Thyroid gland (tissue), 4 donors: ENCODE results near the gene SLC51A. TPM values are rescaled to one million over a fixed set of nuclear protein-coding genes. Genes with fewer than 3 reads are reported as not detected.

Experiments
- DNase-seq, 2 donors: peaks; one replicate each; pipeline ENCODE4 v3.0.0-alpha.2; 2019
- H3K27ac ChIP-seq, 3 donors: fragments of 200-600 bp; sonication (generic); 1 replicate in 2 of 3; 2 replicates in 1 of 3; pipeline ENCODE4 v1.5.1; 2016 to 2019; ENCODE audit warnings: mild to moderate bottlenecking in 1 of 3, moderate library complexity in 1 of 3
- H3K27me3 ChIP-seq: fragments of 200-600 bp; sonication (generic); one replicate; pipeline ENCODE4 v1.5.1; 2019
- H3K36me3 ChIP-seq, 2 donors: fragments of 200-600 bp; sonication (generic); one replicate each; pipeline ENCODE4 v1.5.1; 2016 to 2019
- H3K4me1 ChIP-seq, 2 donors: fragments of 200-600 bp; sonication (generic); one replicate each; pipeline ENCODE4 v1.5.1; 2017 to 2019
- H3K4me3 ChIP-seq, 3 donors: fragments of 200-600 bp; sonication (generic); replicated peaks in 1 of 3; 1 replicate in 2 of 3; 2 replicates in 1 of 3; pipeline ENCODE4 v1.5.1; 2016; ENCODE audit warnings: mild to moderate bottlenecking in 1 of 3
- H3K9me3 ChIP-seq: fragments of 200-600 bp; sonication (generic); one replicate; pipeline ENCODE4 v1.5.1; 2017
- POLR2A ChIP-seq, 2 donors: fragments of 450-650 bp; IDR thresholded peaks; one replicate each; pipeline ENCODE4 v1.6.1; 2017; ENCODE audit warnings: antibody characterized with exemption in 2 of 2, mild to moderate bottlenecking in 2 of 2, moderate library complexity in 1 of 2
- WGBS, 2 donors: methylation state at CpG; one replicate each; pipeline ENCODE4 v1.1.5; 2017; 5-methylcytosine and 5-hydroxymethylcytosine counted together
- intact Hi-C: fragments of 100-400 bp; cut with DNase I; formaldehyde crosslinking; loops from one replicate; pipeline ENCODE4 v1.15.1; 2023
- total RNA-seq, 4 donors: library from RNA; depleted of rRNA; stranded (reverse); fragments of >200 nt; gene quantifications; one replicate each; pipeline ENCODE4 v1.2.3, GENCODE V29; 2016
- TF ChIP-seq, protein P1 (sequence below), 6 experiments: fragments of 200-600 bp in 3 of 6; fragments of 450-650 bp in 3 of 6; sonication (generic) in 3 of 6; IDR thresholded peaks; one replicate each; pipeline ENCODE4 v1.5.1; 2016 to 2019; ENCODE audit warnings: antibody characterized with exemption in 6 of 6, mild to moderate bottlenecking in 2 of 6, inconsistent platforms in 1 of 6, moderate library complexity in 1 of 6

Gene SLC51A
- total RNA-seq, 4 donors from 2014 or later, result 0.56 to 0.63 TPM; not detected in 2

DNA sequence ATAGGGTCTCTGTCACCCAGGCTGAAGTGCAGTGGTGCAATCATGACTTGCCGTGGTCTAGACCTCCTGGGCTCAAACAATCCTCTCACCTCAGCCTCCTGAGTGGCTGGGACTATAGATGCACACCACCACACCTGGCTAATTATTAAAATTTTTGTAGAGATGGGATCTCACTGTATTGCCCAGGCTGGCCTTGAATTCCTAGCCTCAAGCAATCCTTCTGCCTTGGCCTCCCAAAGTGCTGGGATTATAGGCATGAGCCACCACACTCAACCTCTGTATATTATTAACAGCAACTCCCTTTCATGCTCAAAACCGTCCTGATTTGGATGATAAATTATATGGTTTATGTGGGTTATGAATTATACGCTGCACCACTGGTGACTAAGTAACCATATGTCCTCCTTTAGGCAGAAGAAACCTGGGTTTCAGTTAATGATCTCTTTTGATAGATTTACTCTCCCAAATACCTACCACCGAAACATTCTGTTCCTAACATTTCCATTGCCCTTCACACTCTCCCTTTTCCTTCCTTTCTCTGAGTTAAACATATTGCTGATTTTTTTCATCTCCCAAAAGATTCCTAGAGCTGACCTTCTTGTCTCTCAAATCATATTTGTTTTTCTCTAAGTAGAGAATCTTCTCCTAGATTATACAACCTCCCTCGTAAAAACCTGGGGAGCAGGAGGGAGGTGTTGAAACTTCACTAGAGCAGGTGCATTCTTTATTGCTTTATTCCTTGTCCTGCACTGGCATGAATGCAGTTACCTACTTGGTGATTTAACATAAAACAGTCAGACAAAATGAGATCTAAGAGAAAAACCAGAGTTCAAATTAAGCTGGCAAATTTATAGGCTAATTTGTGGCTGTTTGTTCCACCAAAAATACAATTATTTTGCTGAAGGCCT, 38.3 kb downstream of the SLC51A start:
- 78 to 87% methylated on average over 5 of the region's 5 CpGs for WGBS, 2 donors
- intact Hi-C loops, result loop anchor here (10.0 kb wide), 2 partner anchors 60 to 270 kb away; partner anchors contain the start of gene DYNLT2B
- no peak overlapping the region for H3K4me3 ChIP-seq

DNA sequence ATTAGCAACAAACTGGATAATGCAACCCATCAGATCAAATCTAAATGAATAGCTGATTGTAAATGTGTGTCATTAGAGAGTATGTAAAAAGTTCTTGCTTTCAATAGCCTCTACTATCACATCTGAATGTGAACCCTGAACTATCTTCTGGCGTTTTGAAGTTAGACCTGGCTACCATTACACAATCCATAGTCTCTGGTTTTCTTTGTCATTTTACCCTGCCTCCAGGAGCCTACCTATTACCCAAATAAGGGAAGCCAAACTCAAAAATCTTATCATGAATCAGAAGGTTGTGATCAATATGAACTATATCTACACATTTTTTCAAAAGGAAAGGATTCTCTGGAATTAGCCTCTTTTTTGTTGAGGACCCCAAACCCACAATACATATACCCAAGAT, 39.4 kb downstream of the SLC51A start:
- Histone ChIP-seq H3K9me3 (no peaks in the 10 kb centered on the region), H3K27ac (no peak overlapping the region), H3K4me1 (no peaks in the 10 kb centered on the region), H3K36me3 (peaks cover 6 to 16% of the 10 kb centered on the region in 2 donors), H3K27me3 (no peaks in the 10 kb centered on the region), H3K4me3 (no peak overlapping the region)
- DNase-seq, result no peak
- 89 to 97% methylated on average over 1 of the region's 1 CpG for WGBS, 2 donors
- intact Hi-C loops, result loop anchor here (10.0 kb wide), 2 partner anchors 59 to 269 kb away; partner anchors contain the start of gene DYNLT2B
- no peak for TF ChIP-seq POLR2A (IDR thresholded peaks at IDR 0.05)
- TF ChIP-seq, protein P1, sequence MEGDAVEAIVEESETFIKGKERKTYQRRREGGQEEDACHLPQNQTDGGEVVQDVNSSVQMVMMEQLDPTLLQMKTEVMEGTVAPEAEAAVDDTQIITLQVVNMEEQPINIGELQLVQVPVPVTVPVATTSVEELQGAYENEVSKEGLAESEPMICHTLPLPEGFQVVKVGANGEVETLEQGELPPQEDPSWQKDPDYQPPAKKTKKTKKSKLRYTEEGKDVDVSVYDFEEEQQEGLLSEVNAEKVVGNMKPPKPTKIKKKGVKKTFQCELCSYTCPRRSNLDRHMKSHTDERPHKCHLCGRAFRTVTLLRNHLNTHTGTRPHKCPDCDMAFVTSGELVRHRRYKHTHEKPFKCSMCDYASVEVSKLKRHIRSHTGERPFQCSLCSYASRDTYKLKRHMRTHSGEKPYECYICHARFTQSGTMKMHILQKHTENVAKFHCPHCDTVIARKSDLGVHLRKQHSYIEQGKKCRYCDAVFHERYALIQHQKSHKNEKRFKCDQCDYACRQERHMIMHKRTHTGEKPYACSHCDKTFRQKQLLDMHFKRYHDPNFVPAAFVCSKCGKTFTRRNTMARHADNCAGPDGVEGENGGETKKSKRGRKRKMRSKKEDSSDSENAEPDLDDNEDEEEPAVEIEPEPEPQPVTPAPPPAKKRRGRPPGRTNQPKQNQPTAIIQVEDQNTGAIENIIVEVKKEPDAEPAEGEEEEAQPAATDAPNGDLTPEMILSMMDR (IDR thresholded peaks at IDR 0.05), result no peak

More for the DNA sequence above, 38.3 kb downstream of the SLC51A start:
- no peak for TF ChIP-seq POLR2A (IDR thresholded peaks at IDR 0.05)
- TF ChIP-seq, protein P1 (IDR thresholded peaks at IDR 0.05), result no peak
- H3K27ac ChIP-seq, result no peak overlapping the region
- H3K36me3 ChIP-seq, result peaks cover 6 to 16% of the 10 kb centered on the region in 2 donors
- DNase-seq, result no peak
- H3K27me3 ChIP-seq, result no peaks in the 10 kb centered on the region
- no peaks in the 10 kb centered on the region for H3K9me3 ChIP-seq
- H3K4me1 ChIP-seq, result no peaks in the 10 kb centered on the region

DNA sequence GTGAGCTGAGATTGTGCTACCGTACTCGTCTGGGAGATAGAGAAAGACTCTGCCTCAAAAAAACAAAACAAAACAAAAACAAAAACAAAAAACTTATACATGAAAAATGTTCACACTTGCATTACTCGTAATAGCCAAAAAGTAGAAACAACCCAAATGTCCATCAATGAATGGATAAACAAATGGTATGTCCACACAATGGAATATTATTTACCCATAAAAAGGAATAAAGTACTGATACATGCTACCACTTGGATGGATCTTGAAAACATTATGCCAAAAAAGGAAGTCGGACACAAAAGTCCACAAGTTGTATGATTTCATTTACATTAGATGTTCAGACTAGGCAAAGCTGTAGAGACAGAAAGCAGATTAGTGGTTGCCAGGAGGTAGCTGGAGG, 44.5 kb downstream of the SLC51A start:
- intact Hi-C loops, result no loop called here

DNA sequence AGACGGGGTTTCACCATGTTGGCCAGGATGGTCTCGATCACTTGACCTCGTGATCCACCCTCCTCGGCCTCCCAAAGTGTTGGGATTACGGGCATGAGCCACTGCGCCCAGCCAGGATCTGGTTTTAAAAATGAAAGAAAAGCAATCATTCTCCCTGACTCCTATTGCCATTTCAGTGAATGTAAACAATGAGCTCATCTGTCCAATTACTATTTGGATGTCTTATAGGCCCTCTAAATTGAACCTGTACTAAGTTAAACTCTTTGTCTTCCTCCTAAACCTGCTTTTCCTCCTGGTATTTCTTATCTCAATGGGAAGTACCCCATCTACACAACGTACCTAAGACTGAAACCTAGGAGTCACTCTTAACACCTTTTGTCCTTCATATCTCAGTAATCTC, 47.5 kb downstream of the SLC51A start:
- Histone ChIP-seq H3K4me1 (no peaks in the 10 kb centered on the region), H3K4me3 (no peak overlapping the region), H3K27me3 (no peaks in the 10 kb centered on the region), H3K36me3 (peaks cover 4 to 11% of the 10 kb centered on the region in 2 donors), H3K9me3 (no peaks in the 10 kb centered on the region), H3K27ac (no peak overlapping the region)
- no peak for DNase-seq
- WGBS, 2 donors, result 94 to 95% methylated on average over 7 of the region's 7 CpGs
- intact Hi-C loops, result no loop called here
- no peak for TF ChIP-seq POLR2A (IDR thresholded peaks at IDR 0.05)
- TF ChIP-seq, protein P1 (IDR thresholded peaks at IDR 0.05), result no peak

More for the DNA sequence above, 44.5 kb downstream of the SLC51A start:
- H3K27ac ChIP-seq, result no peak overlapping the region
- 95 to 96% methylated on average over 4 of the region's 4 CpGs for WGBS, 2 donors
- no peaks in the 10 kb centered on the region for H3K9me3 ChIP-seq
- no peak for DNase-seq
- H3K36me3 ChIP-seq, result peaks cover 6 to 13% of the 10 kb centered on the region in 2 donors
- H3K27me3 ChIP-seq, result no peaks in the 10 kb centered on the region
- H3K4me3 ChIP-seq, result no peak overlapping the region
- TF ChIP-seq POLR2A (IDR thresholded peaks at IDR 0.05), result no peak
- TF ChIP-seq, protein P1 (IDR thresholded peaks at IDR 0.05), result no peak
- no peaks in the 10 kb centered on the region for H3K4me1 ChIP-seq
